Measurements from ENCODE around the gene ELMO2. TPM values are rescaled to one million over a fixed set of nuclear protein-coding genes. Genes with fewer than 3 reads are reported as not detected.

The ELMO2 gene
- total RNA-seq, 1 donor = 48.4 TPM

- TF ChIP-seq, protein P1, sequence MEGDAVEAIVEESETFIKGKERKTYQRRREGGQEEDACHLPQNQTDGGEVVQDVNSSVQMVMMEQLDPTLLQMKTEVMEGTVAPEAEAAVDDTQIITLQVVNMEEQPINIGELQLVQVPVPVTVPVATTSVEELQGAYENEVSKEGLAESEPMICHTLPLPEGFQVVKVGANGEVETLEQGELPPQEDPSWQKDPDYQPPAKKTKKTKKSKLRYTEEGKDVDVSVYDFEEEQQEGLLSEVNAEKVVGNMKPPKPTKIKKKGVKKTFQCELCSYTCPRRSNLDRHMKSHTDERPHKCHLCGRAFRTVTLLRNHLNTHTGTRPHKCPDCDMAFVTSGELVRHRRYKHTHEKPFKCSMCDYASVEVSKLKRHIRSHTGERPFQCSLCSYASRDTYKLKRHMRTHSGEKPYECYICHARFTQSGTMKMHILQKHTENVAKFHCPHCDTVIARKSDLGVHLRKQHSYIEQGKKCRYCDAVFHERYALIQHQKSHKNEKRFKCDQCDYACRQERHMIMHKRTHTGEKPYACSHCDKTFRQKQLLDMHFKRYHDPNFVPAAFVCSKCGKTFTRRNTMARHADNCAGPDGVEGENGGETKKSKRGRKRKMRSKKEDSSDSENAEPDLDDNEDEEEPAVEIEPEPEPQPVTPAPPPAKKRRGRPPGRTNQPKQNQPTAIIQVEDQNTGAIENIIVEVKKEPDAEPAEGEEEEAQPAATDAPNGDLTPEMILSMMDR (IDR thresholded peaks at IDR 0.05; ENCODE audit: insufficient read depth, low read depth, low read length) = no peak
- DNase-seq (ENCODE audit: low read depth) = no peak
- H3K4me3 ChIP-seq (ENCODE audit: low read depth, low read length) = no peak overlapping the region
Observed at GRCh38 chr20:46343348-46343974, 63.0 kb downstream of the ELMO2 start.

DNA sequence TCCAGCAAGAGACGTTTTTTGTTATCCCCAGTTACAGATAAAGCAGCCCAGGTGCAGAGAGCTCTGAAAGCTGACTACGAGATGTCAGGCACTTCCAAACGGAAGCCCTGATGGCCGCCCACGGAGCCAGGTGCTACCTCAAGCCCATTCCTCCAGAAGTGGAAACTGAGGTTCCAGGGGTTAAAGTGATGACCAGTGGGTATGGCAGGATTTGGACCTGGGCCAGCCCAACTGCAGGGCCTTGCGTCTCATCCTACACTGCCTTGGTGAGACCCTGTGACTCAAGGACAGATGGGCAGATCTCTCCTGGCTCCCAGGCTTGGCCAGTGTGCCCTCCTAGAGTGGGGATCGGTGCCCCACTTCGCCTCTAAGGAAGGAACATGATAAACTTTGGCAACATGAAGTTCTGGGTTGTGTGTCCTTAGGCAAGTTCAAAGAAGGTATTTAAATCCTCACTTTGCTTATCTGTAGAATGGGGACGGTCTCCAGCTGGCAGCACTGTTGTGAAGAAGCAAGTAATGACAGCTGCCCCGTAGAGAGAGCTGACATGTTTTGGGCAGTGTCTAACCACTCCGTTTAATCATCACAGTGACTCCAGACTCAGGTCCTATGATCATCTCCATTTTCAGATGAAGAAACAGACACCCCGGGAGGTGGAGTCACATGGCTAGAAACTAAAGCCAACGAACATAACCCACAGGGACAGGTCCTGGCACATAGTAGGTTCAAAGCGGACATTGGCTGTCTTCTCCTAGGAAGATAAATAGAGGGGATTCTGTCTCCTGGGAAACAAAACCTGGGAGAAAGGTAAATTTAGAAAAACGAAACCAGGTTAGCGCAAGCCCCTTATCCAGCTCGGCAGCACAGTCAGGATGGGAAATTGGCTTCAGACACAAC is 63.7 kb downstream of the ELMO2 start:
- H3K4me3 ChIP-seq (ENCODE audit: low read depth, low read length) = no peak overlapping the region
- TF ChIP-seq, protein P1 (IDR thresholded peaks at IDR 0.05; ENCODE audit: insufficient read depth, low read depth, low read length) = no peak
- no peak for DNase-seq (ENCODE audit: low read depth)

- TF ChIP-seq, protein P1 (IDR thresholded peaks at IDR 0.05; ENCODE audit: insufficient read depth, low read depth, low read length) = no peak
- DNase-seq (ENCODE audit: low read depth) = no peak
Observed at GRCh38 chr20:46342010-46342378, 64.4 kb downstream of the ELMO2 start.

DNA sequence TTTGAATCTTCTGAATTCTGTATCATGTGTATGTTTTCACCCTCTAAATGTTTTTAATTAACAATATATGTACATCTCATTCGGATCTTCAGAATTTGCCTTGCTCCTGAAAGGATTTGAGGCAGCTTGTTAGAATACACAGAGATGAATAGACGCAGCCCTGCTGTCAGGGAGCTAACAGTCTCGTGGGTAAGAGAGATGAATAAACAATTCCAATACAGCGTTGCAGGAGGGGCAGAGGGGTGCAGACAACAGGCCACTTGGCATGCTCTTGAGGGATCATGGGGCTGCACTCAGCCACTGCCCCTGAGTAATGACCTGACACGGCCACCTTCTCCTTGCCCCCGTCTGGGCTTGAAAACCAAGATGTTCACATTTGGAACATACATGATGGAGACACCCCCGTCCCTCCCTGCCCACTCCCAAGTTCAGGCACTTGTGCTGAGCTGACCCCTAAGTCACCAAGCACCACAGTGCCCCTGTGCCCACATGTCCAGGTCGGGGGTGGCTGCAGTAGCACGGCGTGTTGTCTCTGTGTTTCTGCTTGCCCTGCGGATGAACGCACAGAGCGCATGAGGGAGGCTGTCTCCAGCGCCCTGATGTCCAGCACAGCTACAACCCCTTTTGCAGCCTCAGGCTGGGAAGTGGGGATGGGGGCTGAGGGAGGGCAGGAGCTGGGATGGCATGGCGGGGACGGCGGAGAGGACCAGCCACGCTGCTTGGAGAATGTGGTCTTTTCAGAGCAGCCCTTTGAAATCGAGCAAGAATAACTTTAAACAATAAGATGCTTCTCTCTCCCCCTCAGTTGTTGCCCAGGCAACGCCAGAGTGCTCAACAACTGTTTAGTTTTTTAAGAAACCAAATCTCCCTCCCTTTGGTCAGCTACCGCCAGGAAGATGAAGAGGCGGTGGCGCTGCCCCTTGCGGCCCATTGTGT is 65.1 kb downstream of the ELMO2 start:
- DNase-seq (ENCODE audit: low read depth) = no peak
- no peak overlapping the region for H3K4me3 ChIP-seq (ENCODE audit: low read depth, low read length)
- TF ChIP-seq, protein P1 (IDR thresholded peaks at IDR 0.05; ENCODE audit: insufficient read depth, low read depth, low read length) = no peak

More at GRCh38 chr20:46342010-46342378, 64.4 kb downstream of the ELMO2 start:
- H3K4me3 ChIP-seq (ENCODE audit: low read depth, low read length) = no peak overlapping the region

- no peak overlapping the region for H3K4me3 ChIP-seq (ENCODE audit: low read depth, low read length)
- DNase-seq (ENCODE audit: low read depth) = no peak
- TF ChIP-seq, protein P1 (IDR thresholded peaks at IDR 0.05; ENCODE audit: insufficient read depth, low read depth, low read length) = no peak
Observed at GRCh38 chr20:46339037-46339436, 67.4 kb downstream of the ELMO2 start.

- TF ChIP-seq, protein P1 (IDR thresholded peaks at IDR 0.05; ENCODE audit: insufficient read depth, low read depth, low read length) = no peak
- DNase-seq (ENCODE audit: low read depth) = no peak
- no peak overlapping the region for H3K4me3 ChIP-seq (ENCODE audit: low read depth, low read length)
Observed at GRCh38 chr20:46336735-46337134, 69.7 kb downstream of the ELMO2 start.
